ENCODE data around the gene CARNS1.
A peak's percentile ranks its signal among the peaks of the same experiment; 100 is the strongest.

Gene CARNS1

GRCh38 chr11:67396587-67397389, 18.7 kb upstream of the CARNS1 start:
- DNase-seq (ENCODE audit: low read depth): no peak
- no peak overlapping the region for H3K4me3 ChIP-seq (ENCODE audit: low read depth, low read length)
- no peak for TF ChIP-seq CTCF (IDR thresholded peaks at IDR 0.05; ENCODE audit: insufficient read depth, low read depth, low read length, missing control alignments)

- no peak for DNase-seq (ENCODE audit: low read depth)
- no peak for TF ChIP-seq CTCF (IDR thresholded peaks at IDR 0.05; ENCODE audit: insufficient read depth, low read depth, low read length, missing control alignments)
- H3K4me3 ChIP-seq (ENCODE audit: low read depth, low read length): no peak overlapping the region
These were observed 17.9 kb upstream of the CARNS1 start for GRCh38 chr11:67397536-67397935.

GRCh38 chr11:67397986-67398660, 17.4 kb upstream of the CARNS1 start:
- no peak overlapping the region for H3K4me3 ChIP-seq (ENCODE audit: low read depth, low read length)
- no peak for DNase-seq (ENCODE audit: low read depth)
- no peak for TF ChIP-seq CTCF (IDR thresholded peaks at IDR 0.05; ENCODE audit: insufficient read depth, low read depth, low read length, missing control alignments)

- no peak for DNase-seq (ENCODE audit: low read depth)
- TF ChIP-seq CTCF (IDR thresholded peaks at IDR 0.05; ENCODE audit: insufficient read depth, low read depth, low read length, missing control alignments): no peak
- H3K4me3 ChIP-seq (ENCODE audit: low read depth, low read length): no peak overlapping the region
These were observed 16.6 kb upstream of the CARNS1 start for GRCh38 chr11:67398661-67399563.

- TF ChIP-seq CTCF (IDR thresholded peaks at IDR 0.05; ENCODE audit: insufficient read depth, low read depth, low read length, missing control alignments): no peak
- no peak for DNase-seq (ENCODE audit: low read depth)
These were observed 15.1 kb upstream of the CARNS1 start for GRCh38 chr11:67400251-67400941.

GRCh38 chr11:67400942-67401494, 14.5 kb upstream of the CARNS1 start:
- peak overlapping the region; percentile 91 for H3K4me3 ChIP-seq (ENCODE audit: low read depth, low read length)
- no peak for DNase-seq (ENCODE audit: low read depth)
- TF ChIP-seq CTCF (IDR thresholded peaks at IDR 0.05; ENCODE audit: insufficient read depth, low read depth, low read length, missing control alignments): no peak

More at GRCh38 chr11:67400251-67400941, 15.1 kb upstream of the CARNS1 start:
- peak overlapping the region; percentile 91 for H3K4me3 ChIP-seq (ENCODE audit: low read depth, low read length)
